Loucy (cell line): Measurements from ENCODE around the gene CDCA4.

ENCODE experiments used
- EZH2phosphoT487 ChIP-seq: fragments of 200-600 bp; IDR thresholded peaks from 2 replicates; pipeline ENCODE4 v1.6.1; 2018; ENCODE audit warnings: antibody characterized with exemption, mild to moderate bottlenecking, moderate library complexity, borderline replicate concordance
- TF ChIP-seq, protein P1 (sequence below): fragments of 200-600 bp; sonication (generic); conservative IDR thresholded peaks from 2 replicates; pipeline ENCODE4 v1.5.1; 2014; ENCODE audit warnings: mild to moderate bottlenecking, antibody characterized with exemption, low read length

DNA sequence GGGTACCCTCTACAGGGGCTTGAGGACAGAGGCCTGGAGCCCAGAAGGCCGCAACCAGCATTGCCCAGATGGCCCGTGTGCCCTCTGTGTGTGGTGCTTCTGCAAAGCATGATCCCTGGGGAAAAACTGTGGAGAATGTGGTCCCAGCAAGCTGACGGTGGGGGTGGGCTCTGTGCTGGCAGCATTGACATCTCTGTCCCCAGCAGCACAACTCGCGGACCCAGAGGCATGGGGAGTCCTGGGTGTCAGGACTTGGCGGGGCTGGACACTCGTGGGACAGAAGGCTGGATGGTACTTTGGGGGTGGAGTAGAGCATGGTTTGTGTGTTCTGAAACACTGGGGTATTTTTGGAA lies 31.0 kb downstream of the CDCA4 start:
- TF ChIP-seq, protein P1, sequence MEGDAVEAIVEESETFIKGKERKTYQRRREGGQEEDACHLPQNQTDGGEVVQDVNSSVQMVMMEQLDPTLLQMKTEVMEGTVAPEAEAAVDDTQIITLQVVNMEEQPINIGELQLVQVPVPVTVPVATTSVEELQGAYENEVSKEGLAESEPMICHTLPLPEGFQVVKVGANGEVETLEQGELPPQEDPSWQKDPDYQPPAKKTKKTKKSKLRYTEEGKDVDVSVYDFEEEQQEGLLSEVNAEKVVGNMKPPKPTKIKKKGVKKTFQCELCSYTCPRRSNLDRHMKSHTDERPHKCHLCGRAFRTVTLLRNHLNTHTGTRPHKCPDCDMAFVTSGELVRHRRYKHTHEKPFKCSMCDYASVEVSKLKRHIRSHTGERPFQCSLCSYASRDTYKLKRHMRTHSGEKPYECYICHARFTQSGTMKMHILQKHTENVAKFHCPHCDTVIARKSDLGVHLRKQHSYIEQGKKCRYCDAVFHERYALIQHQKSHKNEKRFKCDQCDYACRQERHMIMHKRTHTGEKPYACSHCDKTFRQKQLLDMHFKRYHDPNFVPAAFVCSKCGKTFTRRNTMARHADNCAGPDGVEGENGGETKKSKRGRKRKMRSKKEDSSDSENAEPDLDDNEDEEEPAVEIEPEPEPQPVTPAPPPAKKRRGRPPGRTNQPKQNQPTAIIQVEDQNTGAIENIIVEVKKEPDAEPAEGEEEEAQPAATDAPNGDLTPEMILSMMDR = no peak
- TF ChIP-seq EZH2phosphoT487 = no peak
